ENCODE measurements around the gene TDO2.

GRCh38 chr4:155954118-155954685 is 50.7 kb downstream of the TDO2 start:
- TF ChIP-seq POLR2A (IDR thresholded peaks at IDR 0.05; ENCODE audit: low read length) (no peak), GATA1 (IDR thresholded peaks at IDR 0.05; ENCODE audit: low read depth, low read length) (no peak)

All from erythroblast (primary cell).